ENCODE measurements around the gene CEP152. TPM values are rescaled to one million over a fixed set of nuclear protein-coding genes. Genes with fewer than 3 reads are reported as not detected.

Gene CEP152
- total RNA-seq, 1 donor, result 5.2 TPM

DNA sequence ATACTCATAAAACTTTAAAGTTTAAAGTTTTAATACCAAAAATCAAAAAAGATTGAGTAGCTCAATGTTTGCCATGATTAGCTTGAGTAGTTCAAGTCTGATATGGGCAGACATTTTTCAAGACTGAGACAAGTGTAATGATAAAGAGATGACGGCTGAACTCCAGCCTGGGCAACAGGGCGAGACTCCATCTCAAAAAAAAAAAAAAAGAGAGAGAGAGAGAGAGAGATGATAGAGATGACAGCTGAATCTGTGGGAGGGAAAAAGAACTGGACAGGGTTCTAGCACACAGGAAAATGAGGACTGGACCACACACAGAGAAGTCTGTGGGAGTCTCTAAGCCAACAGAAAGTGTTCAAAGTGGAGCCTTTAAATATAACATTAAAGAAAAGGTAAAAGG lies 25.2 kb downstream of the CEP152 start:
- H3K4me3 ChIP-seq (ENCODE audit: low read depth, low read length), result no peak overlapping the region
- TF ChIP-seq, protein P1, sequence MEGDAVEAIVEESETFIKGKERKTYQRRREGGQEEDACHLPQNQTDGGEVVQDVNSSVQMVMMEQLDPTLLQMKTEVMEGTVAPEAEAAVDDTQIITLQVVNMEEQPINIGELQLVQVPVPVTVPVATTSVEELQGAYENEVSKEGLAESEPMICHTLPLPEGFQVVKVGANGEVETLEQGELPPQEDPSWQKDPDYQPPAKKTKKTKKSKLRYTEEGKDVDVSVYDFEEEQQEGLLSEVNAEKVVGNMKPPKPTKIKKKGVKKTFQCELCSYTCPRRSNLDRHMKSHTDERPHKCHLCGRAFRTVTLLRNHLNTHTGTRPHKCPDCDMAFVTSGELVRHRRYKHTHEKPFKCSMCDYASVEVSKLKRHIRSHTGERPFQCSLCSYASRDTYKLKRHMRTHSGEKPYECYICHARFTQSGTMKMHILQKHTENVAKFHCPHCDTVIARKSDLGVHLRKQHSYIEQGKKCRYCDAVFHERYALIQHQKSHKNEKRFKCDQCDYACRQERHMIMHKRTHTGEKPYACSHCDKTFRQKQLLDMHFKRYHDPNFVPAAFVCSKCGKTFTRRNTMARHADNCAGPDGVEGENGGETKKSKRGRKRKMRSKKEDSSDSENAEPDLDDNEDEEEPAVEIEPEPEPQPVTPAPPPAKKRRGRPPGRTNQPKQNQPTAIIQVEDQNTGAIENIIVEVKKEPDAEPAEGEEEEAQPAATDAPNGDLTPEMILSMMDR (IDR thresholded peaks at IDR 0.05; ENCODE audit: insufficient read depth, low read depth, low read length), result no peak
- no peak for DNase-seq (ENCODE audit: low read depth)

DNA sequence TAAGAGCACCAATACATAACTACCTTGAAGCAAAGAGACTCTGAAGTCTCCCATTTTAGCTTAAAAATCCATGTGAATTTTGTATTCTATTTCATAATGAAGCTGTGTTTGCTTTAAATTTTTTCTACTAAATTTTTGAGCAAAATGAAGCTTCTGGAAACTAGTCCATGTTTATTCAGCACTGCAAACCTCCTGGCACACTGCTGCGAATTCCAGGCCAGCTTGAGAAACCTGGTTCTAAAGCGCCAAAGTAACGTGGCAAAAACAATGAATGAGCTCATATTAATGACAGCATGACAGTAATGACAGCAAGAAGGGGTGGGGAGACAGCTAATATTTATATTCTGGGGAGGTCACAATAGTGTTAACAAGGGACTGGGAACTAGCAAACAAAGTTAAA lies 25.7 kb downstream of the CEP152 start:
- no peak for DNase-seq (ENCODE audit: low read depth)
- TF ChIP-seq, protein P1 (IDR thresholded peaks at IDR 0.05; ENCODE audit: insufficient read depth, low read depth, low read length), result no peak
- no peak overlapping the region for H3K4me3 ChIP-seq (ENCODE audit: low read depth, low read length)

DNA sequence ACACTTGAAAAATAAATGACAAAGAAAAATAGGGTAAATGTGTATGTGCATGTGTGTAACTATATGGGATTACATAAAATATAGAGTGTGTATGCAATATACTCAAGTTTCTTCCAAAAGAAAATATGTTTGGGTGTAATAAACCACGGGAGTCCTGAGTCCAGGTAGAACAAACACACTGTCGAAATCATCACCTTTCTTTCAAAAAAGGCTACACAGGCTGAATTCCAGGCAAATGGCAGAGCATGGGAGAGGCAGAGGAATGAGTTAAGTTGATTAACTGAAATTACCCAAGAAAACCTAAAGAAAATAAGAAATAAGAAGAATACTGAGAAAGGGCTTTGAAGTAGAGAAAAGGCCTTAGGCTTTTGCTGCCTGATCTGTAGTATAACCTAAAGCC lies 26.1 kb downstream of the CEP152 start:
- no peak for DNase-seq (ENCODE audit: low read depth)
- H3K4me3 ChIP-seq (ENCODE audit: low read depth, low read length), result no peak overlapping the region
- TF ChIP-seq, protein P1 (IDR thresholded peaks at IDR 0.05; ENCODE audit: insufficient read depth, low read depth, low read length), result no peak

DNA sequence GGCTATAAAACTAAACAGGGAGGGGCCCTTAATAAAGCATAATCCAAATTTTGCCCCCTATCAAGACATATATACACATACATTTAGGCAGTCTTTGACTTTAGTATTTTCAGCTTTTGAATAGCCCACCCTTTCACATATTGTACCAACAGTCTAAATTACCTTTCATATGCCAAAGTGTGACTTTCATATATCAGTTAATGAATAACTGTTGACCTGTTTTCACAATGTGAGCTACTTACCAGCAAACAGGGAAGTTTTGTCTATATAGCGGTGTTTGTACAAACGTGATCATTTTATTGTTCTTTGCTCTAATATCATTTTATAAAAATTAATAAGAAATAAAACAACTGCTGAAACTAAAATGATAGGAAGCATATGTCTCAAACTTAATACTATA lies 28.0 kb downstream of the CEP152 start:
- no peak for DNase-seq (ENCODE audit: low read depth)
- TF ChIP-seq, protein P1 (IDR thresholded peaks at IDR 0.05; ENCODE audit: insufficient read depth, low read depth, low read length), result no peak
- H3K4me3 ChIP-seq (ENCODE audit: low read depth, low read length), result no peak overlapping the region

DNA sequence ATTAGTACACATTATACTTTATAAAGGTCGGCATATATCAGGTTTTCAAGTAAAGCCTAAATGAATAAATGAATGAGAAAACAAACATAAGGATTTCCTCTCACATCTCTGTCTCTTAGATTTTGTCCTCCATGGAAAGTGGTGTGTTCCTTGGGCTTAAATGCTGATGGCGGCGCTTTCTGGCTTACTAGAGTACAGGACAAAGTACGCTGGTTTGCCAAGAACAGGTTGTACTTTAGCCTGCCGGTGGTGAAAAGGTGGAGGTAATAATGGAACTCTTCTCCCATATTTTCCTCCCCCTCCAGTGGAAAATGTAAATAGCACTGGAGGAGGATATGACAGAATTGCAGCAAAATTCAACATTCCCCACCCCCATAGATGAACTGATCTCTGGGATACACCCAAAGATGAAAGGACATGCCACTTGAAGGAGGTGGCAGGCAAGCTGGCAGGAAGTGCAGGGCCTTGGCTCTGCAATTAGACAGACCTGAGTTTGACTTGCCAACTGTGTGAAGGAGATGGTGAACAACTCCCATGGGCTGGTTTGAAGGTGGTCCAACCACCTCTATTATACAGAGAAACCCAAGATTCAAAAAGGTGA lies 29.3 kb downstream of the CEP152 start:
- TF ChIP-seq, protein P1 (IDR thresholded peaks at IDR 0.05; ENCODE audit: insufficient read depth, low read depth, low read length), result no peak
- DNase-seq (ENCODE audit: low read depth), result no peak
- no peak overlapping the region for H3K4me3 ChIP-seq (ENCODE audit: low read depth, low read length)

DNA sequence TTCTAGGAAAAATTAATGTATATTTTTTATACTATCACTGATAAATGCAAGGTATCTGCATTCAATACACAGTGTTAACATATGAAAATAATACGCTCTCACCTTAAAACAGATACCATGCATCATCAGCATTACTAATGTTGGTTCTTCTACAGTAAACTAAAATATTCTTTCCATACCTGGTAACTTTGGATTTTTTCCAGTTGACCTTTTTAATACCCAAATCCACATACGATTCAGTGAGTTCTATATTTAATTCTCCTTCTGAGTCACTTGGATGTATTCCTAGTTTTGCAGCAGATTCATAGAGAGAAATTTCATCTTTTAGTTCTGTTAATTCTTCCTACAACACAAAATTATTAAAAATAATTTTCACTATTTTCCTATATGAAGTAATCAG lies 29.9 kb downstream of the CEP152 start:
- H3K4me3 ChIP-seq (ENCODE audit: low read depth, low read length), result no peak overlapping the region
- DNase-seq (ENCODE audit: low read depth), result no peak
- TF ChIP-seq, protein P1 (IDR thresholded peaks at IDR 0.05; ENCODE audit: insufficient read depth, low read depth, low read length), result no peak

DNA sequence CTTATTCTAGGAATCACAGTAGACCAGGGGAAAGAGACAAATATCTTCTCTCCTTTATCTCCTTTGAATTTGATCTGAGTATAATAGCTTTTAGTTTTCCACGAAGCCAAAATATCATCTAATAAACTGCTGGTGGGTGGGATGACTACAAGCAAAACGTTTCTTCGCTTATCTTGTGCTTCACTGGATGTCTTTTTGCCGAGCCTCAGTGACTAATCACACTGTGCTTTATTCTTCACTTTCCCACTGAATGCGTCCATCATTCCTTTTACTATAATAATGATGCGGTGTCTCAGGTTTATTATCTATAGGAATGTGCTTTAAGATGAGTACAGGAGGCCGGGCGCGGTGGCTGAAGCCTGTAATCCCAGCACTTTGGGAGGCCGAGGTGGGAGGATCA lies 32.5 kb downstream of the CEP152 start:
- H3K4me3 ChIP-seq (ENCODE audit: low read depth, low read length), result no peak overlapping the region
- no peak for DNase-seq (ENCODE audit: low read depth)

More for the DNA sequence above, 32.5 kb downstream of the CEP152 start:
- TF ChIP-seq, protein P1 (IDR thresholded peaks at IDR 0.05; ENCODE audit: insufficient read depth, low read depth, low read length), result no peak

Data from fibroblast of villous mesenchyme (primary cell).